Kidney (tissue), 14 donors: ENCODE measurements around the gene SLC2A9. TPM values are rescaled to one million over a fixed set of nuclear protein-coding genes. Genes with fewer than 3 reads are reported as not detected.

Experiments
- DNase-seq, 5 donors: peaks; one replicate each; pipeline ENCODE4 v3.0.0-alpha.2; 2013 to 2020
- FAIRE-seq: peaks from 2 replicates; lab custom pipeline; 2012; peaks lifted over from hg19 to GRCh38; lab: Jason Lieb, UNC
- H3K27ac ChIP-seq, 2 donors: one replicate each; pipeline ENCODE4 v1.7.0; 2013; ENCODE audit warnings: low read depth in 2 of 2, low read length in 2 of 2, inconsistent platforms in 1 of 2
- H3K27me3 ChIP-seq: one replicate; pipeline ENCODE4 v1.7.1; 2013; ENCODE audit warnings: low read length, inconsistent platforms; ENCODE audit not compliant: control insufficient read depth, insufficient read depth
- H3K36me3 ChIP-seq, 3 donors: one replicate each; pipeline versions ENCODE4 v1.7.0 to v1.7.1; 2013; ENCODE audit warnings: low read length in 3 of 3, control low read depth in 1 of 3, inconsistent platforms in 1 of 3; ENCODE audit not compliant: insufficient read depth in 3 of 3, control insufficient read depth in 2 of 3
- H3K4me1 ChIP-seq, 3 donors: one replicate each; pipeline versions ENCODE4 v1.7.0 to v1.7.1; 2013; ENCODE audit warnings: low read length in 3 of 3, inconsistent platforms in 1 of 3, low read depth in 1 of 3; ENCODE audit not compliant: control insufficient read depth in 2 of 3, insufficient read depth in 2 of 3
- H3K4me3 ChIP-seq, 3 donors: one replicate each; pipeline versions ENCODE4 v1.7.0 to v1.8.1; 2013; ENCODE audit warnings: low read length in 3 of 3, control low read depth in 1 of 3, inconsistent platforms in 1 of 3
- H3K9ac ChIP-seq, 3 donors: one replicate each; pipeline versions ENCODE4 v1.7.0 to v1.7.1; 2013; ENCODE audit warnings: low read length in 3 of 3, control low read depth in 1 of 3, inconsistent platforms in 1 of 3
- H3K9me3 ChIP-seq, 3 donors: one replicate each; pipeline versions ENCODE4 v1.7.0 to v1.7.1; 2013; ENCODE audit warnings: low read length in 3 of 3, control low read depth in 1 of 3, inconsistent platforms in 1 of 3; ENCODE audit not compliant: control insufficient read depth in 2 of 3, insufficient read depth in 1 of 3
- CTCF ChIP-seq: IDR thresholded peaks from 3 replicates; pipeline ENCODE4 v1.5.1; 2012; ENCODE audit warnings: mild to moderate bottlenecking, moderate library complexity, borderline replicate concordance; ENCODE audit not compliant: insufficient read depth; ENCODE audit errors: extremely low read depth
- intact Hi-C: fragments of 100-400 bp; cut with DNase I; formaldehyde crosslinking; loops from one replicate; pipeline ENCODE4 v1.11.1; 2022
- polyA plus RNA-seq: library from polyadenylated mRNA; stranded (reverse); fragments of 350-450 nt; fragmentation: Illumina TruSeq; extraction: RNeasy Lipid Tissue Mini Kit (QIAGEN cat#74804); gene quantifications from one replicate; pipeline ENCODE4 v1.2.3, GENCODE V29; 2014; ENCODE audit warnings: low read depth, low replicate concordance; ENCODE audit not compliant: insufficient read depth
- total RNA-seq: library from RNA; stranded (reverse); fragmentation: NEBNext Ultra II Directional; extraction: Animal tissue kit (Norgen Biotek cat#: 25700); gene quantifications from one replicate; pipeline ENCODE4 v1.2.1, GENCODE V29; 2021
- donor health status: control.
- donor health status: control.
- donor health status: control.
- donor health status: control.
- donor health status: control.
- donor health status: DM: yes; HTN: yes; CAD: no.
- donor health status: Normal renal cell carcinoma (clear cell type).

Gene SLC2A9
- total and polyA plus RNA-seq, 2 donors from 2014 or later = 41.5 to 47.6 TPM

GRCh38 chr4:9812501-9813340, 208.6 kb downstream of the SLC2A9 start:
- no peak overlapping the region for H3K27ac ChIP-seq
- H3K9me3 ChIP-seq = no peaks in the 10 kb centered on the region
- H3K9ac ChIP-seq = no peak overlapping the region
- FAIRE-seq (no peak), DNase-seq (peak in 2 of 5 donors; percentile 10 to 23)
- intact Hi-C loops = no loop called here
- peaks cover 0 to 2% (median 0%) of the 10 kb centered on the region in 3 donors for H3K36me3 ChIP-seq
- H3K4me3 ChIP-seq = no peak overlapping the region
- H3K27me3 ChIP-seq = no peaks in the 10 kb centered on the region
- no peaks in the 10 kb centered on the region for H3K4me1 ChIP-seq
- TF ChIP-seq CTCF = no peak

GRCh38 chr4:9811806-9812205, 209.5 kb downstream of the SLC2A9 start:
- FAIRE-seq (no peak), DNase-seq (no peak)
- no peak overlapping the region for H3K27ac ChIP-seq

GRCh38 chr4:9808077-9808476, 213.2 kb downstream of the SLC2A9 start:
- no peak for TF ChIP-seq CTCF
- no peak for FAIRE-seq
- H3K9ac ChIP-seq = no peak overlapping the region
- H3K27me3 ChIP-seq = no peaks in the 10 kb centered on the region
- no peak overlapping the region for H3K27ac ChIP-seq
- H3K4me3 ChIP-seq = no peak overlapping the region
- no peaks in the 10 kb centered on the region for H3K4me1 ChIP-seq
- H3K9me3 ChIP-seq = no peaks in the 10 kb centered on the region
- DNase-seq = peak in 1 of 5 donors; percentile 7
- intact Hi-C loops = no loop called here
- H3K36me3 ChIP-seq = no peaks in the 10 kb centered on the region

More at GRCh38 chr4:9811806-9812205, 209.5 kb downstream of the SLC2A9 start:
- H3K4me1 ChIP-seq = no peaks in the 10 kb centered on the region
- no peak for TF ChIP-seq CTCF
- peaks cover 0 to 2% (median 0%) of the 10 kb centered on the region in 3 donors for H3K36me3 ChIP-seq
- no peak overlapping the region for H3K4me3 ChIP-seq
- H3K9ac ChIP-seq = no peak overlapping the region
- H3K9me3 ChIP-seq = no peaks in the 10 kb centered on the region
- H3K27me3 ChIP-seq = no peaks in the 10 kb centered on the region
- intact Hi-C loops = no loop called here
